OCI-LY3 (cell line): ENCODE measurements around the gene GART.

ENCODE experiments used
- CTCF ChIP-seq: fragments of 200-600, 300-600 bp; sonication (generic); IDR thresholded peaks from 2 replicates; pipeline ENCODE4 v1.5.1; 2014; ENCODE audit warnings: antibody characterized with exemption, low read length, low read depth
- EZH2phosphoT487 ChIP-seq: fragments of 200-600 bp; shearing (Covaris generic); IDR thresholded peaks from 2 replicates; pipeline ENCODE4 v1.6.1; 2018; ENCODE audit warnings: antibody characterized with exemption, mixed run types, low read depth

GRCh38 chr21:33518899-33519298 lies 23.0 kb downstream of the GART start:
- TF ChIP-seq CTCF (no peak), EZH2phosphoT487 (no peak)
